HUES64 (cell line): ENCODE data around the gene AMDHD2.
"Not testable (repeated sequence)": the region's sequence is repeated elsewhere in the genome, so short reads cannot be mapped to it uniquely, and the experiment has no call there.

Experiments used
- H3K27ac ChIP-seq: 2 replicates; pipeline ENCODE4 v1.7.0; 2013; ENCODE audit warnings: low read depth, low read length, inconsistent platforms
- H3K27me3 ChIP-seq: 2 replicates; pipeline ENCODE4 v1.6.1; 2013; ENCODE audit warnings: mild to moderate bottlenecking, low read length; ENCODE audit not compliant: insufficient read depth
- H3K36me3 ChIP-seq: 2 replicates; pipeline ENCODE4 v1.6.1; 2013; ENCODE audit warnings: mild to moderate bottlenecking, low read length; ENCODE audit not compliant: insufficient read depth
- H3K4me1 ChIP-seq: 2 replicates; pipeline ENCODE4 v1.6.1; 2013; ENCODE audit warnings: mild to moderate bottlenecking, low read length, moderate library complexity; ENCODE audit not compliant: insufficient read depth
- H3K4me3 ChIP-seq: 2 replicates; pipeline ENCODE4 v1.5.1; 2013; ENCODE audit warnings: mild to moderate bottlenecking, low read length, moderate library complexity
- H3K9ac ChIP-seq: 2 replicates; pipeline ENCODE4 v1.6.1; 2013; ENCODE audit warnings: mild to moderate bottlenecking, low read depth, low read length
- H3K9me3 ChIP-seq: 2 replicates; pipeline ENCODE4 v1.6.1; 2013; ENCODE audit warnings: low read depth, low read length; ENCODE audit not compliant: insufficient read depth
- WGBS: fragments of 150-250, 120-280 bp; methylation state at CpG from one replicate; pipeline ENCODE4 v1.1.7; 2013; ENCODE audit warnings: missing lambda C conversion rate; 5-methylcytosine and 5-hydroxymethylcytosine counted together

Gene AMDHD2

GRCh38 chr16:2577044-2577443 lies 56.9 kb downstream of the AMDHD2 start:
- WGBS = 97% methylated on average over 8 of the region's 26 CpGs
- not testable (repeated sequence) for H3K9me3 ChIP-seq, H3K27ac ChIP-seq, H3K9ac ChIP-seq, H3K4me3 ChIP-seq, H3K27me3 ChIP-seq, H3K4me1 ChIP-seq, H3K36me3 ChIP-seq

GRCh38 chr16:2578905-2579304 lies 58.7 kb downstream of the AMDHD2 start:
- not testable (repeated sequence) for H3K9me3 ChIP-seq, H3K4me1 ChIP-seq, H3K27me3 ChIP-seq, H3K4me3 ChIP-seq, H3K9ac ChIP-seq, H3K27ac ChIP-seq, H3K36me3 ChIP-seq
- no CpG with 5 or more reads among the region's 12 CpGs for WGBS

- H3K4me1 ChIP-seq, H3K36me3 ChIP-seq: not testable (repeated sequence)
- WGBS = 76% methylated on average over 2 of the region's 11 CpGs
These were observed 60.0 kb downstream of the AMDHD2 start for GRCh38 chr16:2580143-2580542.

DNA sequence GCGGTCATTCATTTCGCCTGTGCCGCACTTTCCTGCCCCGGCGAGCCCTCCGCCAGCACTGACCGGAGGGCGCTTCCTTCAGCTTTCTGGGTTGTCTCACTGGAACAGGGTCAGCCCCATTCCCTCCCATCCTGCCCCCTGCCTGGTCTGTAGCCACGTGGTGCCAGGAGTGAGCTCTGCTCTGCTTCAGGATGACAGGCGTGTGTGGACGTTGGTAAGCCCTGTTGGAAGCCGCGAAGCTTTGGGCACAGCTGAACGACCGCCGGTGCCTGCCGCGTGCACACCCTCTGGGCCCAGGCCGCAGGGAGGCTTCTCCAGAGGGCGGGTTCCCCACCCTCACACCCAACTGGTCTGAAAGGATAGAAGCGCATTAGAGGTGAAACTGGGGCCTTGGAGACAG lies 60.6 kb downstream of the AMDHD2 start:
- not testable (repeated sequence) for H3K27me3 ChIP-seq, H3K4me1 ChIP-seq, H3K27ac ChIP-seq, H3K9ac ChIP-seq, H3K9me3 ChIP-seq, H3K4me3 ChIP-seq, H3K36me3 ChIP-seq
- no CpG with 5 or more reads among the region's 21 CpGs for WGBS

More at GRCh38 chr16:2580143-2580542, 60.0 kb downstream of the AMDHD2 start:
- H3K9me3 ChIP-seq, H3K27me3 ChIP-seq, H3K9ac ChIP-seq, H3K27ac ChIP-seq, H3K4me3 ChIP-seq: not testable (repeated sequence)
